Posterior cingulate gyrus (tissue), 11 donors: ENCODE measurements around the gene DTWD2.
A peak's percentile ranks its signal among the peaks of the same experiment; 100 is the strongest.
"Not testable (repeated sequence)": the region's sequence is repeated elsewhere in the genome, so short reads cannot be mapped to it uniquely, and the experiment has no call there.

ENCODE experiments used
- DNase-seq, 10 donors: peaks; one replicate each; pipeline versions ENCODE4 v3.0.0 to v3.0.0-alpha.2; 2020 to 2021; ENCODE audit warnings: mixed read lengths in 3 of 10
- intact Hi-C: fragments of 100-400 bp; cut with DNase I; formaldehyde crosslinking; loops from one replicate; pipeline ENCODE4 v1.15.1; 2023

The DTWD2 gene

GRCh38 chr5:118956727-118957126 is 31.6 kb downstream of the DTWD2 start:
- intact Hi-C loops, result no loop called here

GRCh38 chr5:118953652-118954005 is 34.7 kb downstream of the DTWD2 start:
- intact Hi-C loops, result no loop called here
- DNase-seq, result no peak

More at GRCh38 chr5:118956727-118957126, 31.6 kb downstream of the DTWD2 start:
- DNase-seq, result no peak

GRCh38 chr5:118952992-118953651 is 35.2 kb downstream of the DTWD2 start:
- intact Hi-C loops, result no loop called here
- DNase-seq, result no peak

GRCh38 chr5:118952306-118952705 is 36.0 kb downstream of the DTWD2 start:
- DNase-seq, intact Hi-C loops: not testable (repeated sequence)

- intact Hi-C loops, result not testable (repeated sequence)
Measured at GRCh38 chr5:118950354-118950753, 38.0 kb downstream of the DTWD2 start.

GRCh38 chr5:118946138-118946800 is 42.1 kb downstream of the DTWD2 start:
- intact Hi-C loops, result no loop called here
- no peak for DNase-seq

More at GRCh38 chr5:118950354-118950753, 38.0 kb downstream of the DTWD2 start:
- not testable (repeated sequence) for DNase-seq

- intact Hi-C loops, result no loop called here
- no peak for DNase-seq
Measured at GRCh38 chr5:118937393-118938061, 50.8 kb downstream of the DTWD2 start.

GRCh38 chr5:118933703-118934102 is 54.6 kb downstream of the DTWD2 start:
- no peak for DNase-seq
- intact Hi-C loops, result no loop called here

- DNase-seq, result no peak
- intact Hi-C loops, result no loop called here
Measured at GRCh38 chr5:118931564-118931963, 56.8 kb downstream of the DTWD2 start.

- intact Hi-C loops, result no loop called here
- DNase-seq, result no peak
Measured at GRCh38 chr5:118924006-118924389, 64.3 kb downstream of the DTWD2 start.

- DNase-seq, result no peak
- intact Hi-C loops, result no loop called here
Measured at GRCh38 chr5:118923295-118924005, 64.9 kb downstream of the DTWD2 start.

GRCh38 chr5:118921866-118922265 is 66.5 kb downstream of the DTWD2 start:
- intact Hi-C loops, result no loop called here
- DNase-seq, result no peak

GRCh38 chr5:118919016-118919415 is 69.3 kb downstream of the DTWD2 start:
- intact Hi-C loops, result no loop called here
- DNase-seq, result no peak

- intact Hi-C loops, result no loop called here
- peak in 1 of 10 donors; percentile 29 for DNase-seq
Measured at GRCh38 chr5:118918232-118918631, 70.1 kb downstream of the DTWD2 start.

GRCh38 chr5:118907536-118907935 is 80.8 kb downstream of the DTWD2 start:
- intact Hi-C loops, DNase-seq: not testable (repeated sequence)

- DNase-seq, result no peak
- intact Hi-C loops, result no loop called here
Measured at GRCh38 chr5:118906947-118907346, 81.4 kb downstream of the DTWD2 start.

GRCh38 chr5:118905196-118905595 is 83.2 kb downstream of the DTWD2 start:
- intact Hi-C loops, result no loop called here
- no peak for DNase-seq

GRCh38 chr5:118902656-118903438 is 85.5 kb downstream of the DTWD2 start:
- intact Hi-C loops, result no loop called here
- DNase-seq, result no peak

- DNase-seq, result no peak
- intact Hi-C loops, result no loop called here
Measured at GRCh38 chr5:118894709-118895108, 93.6 kb downstream of the DTWD2 start.

- DNase-seq, result no peak
- intact Hi-C loops, result no loop called here
Measured at GRCh38 chr5:118891252-118891651, 97.1 kb downstream of the DTWD2 start.
